Panc1 (cell line): ENCODE results near the gene EML6. TPM values are rescaled to one million over a fixed set of nuclear protein-coding genes. Genes with fewer than 3 reads are reported as not detected.

Experiments used
- ATAC-seq: fragments of 200-7000 bp; cut with Tn5 transposase; 2 replicates; pipeline ENCODE4 v1.9.1; 2020; ENCODE audit warnings: mild to moderate bottlenecking, moderate library complexity
- BruUV-seq: library from RNA; stranded (reverse); fragments of 400-500 nt; replicated peaks from 2 replicates; lab custom pipeline; 2021; lab: Mats Ljungman, UMichigan
- CTCF ChIA-PET: fragments of 300-600 bp; sonication (Branson Sonifier 250); formaldehyde crosslinking; loops from one replicate; lab custom pipeline; 2022; ENCODE audit warnings: antibody characterized with exemption; lab: Charles Lee
- POLR2A ChIA-PET: fragments of 300-600 bp; sonication (Branson Sonifier 250); formaldehyde crosslinking; loops from one replicate; lab custom pipeline; 2022; ENCODE audit warnings: antibody characterized with exemption; lab: Charles Lee
- DNase-seq: peaks from one replicate; pipeline ENCODE4 v3.0.0-alpha.2; 2010; ENCODE audit warnings: low read depth, low spot score
- H3K27ac ChIP-seq: 2 replicates; pipeline ENCODE4 v1.5.1; 2011; ENCODE audit warnings: mild to moderate bottlenecking, low read length, inconsistent platforms
- H3K27me3 ChIP-seq: fragments of 200-500 bp; sonication (Bioruptor generic); 2 replicates; pipeline ENCODE4 v1.6.0; 2014; ENCODE audit warnings: low read length, inconsistent platforms; ENCODE audit not compliant: control insufficient read depth, insufficient read depth
- H3K36me3 ChIP-seq: fragments of 200-500 bp; sonication (Bioruptor generic); 2 replicates; pipeline ENCODE4 v1.5.1; 2014; ENCODE audit warnings: inconsistent platforms, mild to moderate bottlenecking, low read length, moderate library complexity; ENCODE audit not compliant: control insufficient read depth, insufficient read depth
- H3K4me1 ChIP-seq: 2 replicates; pipeline ENCODE4 v1.5.1; 2011; ENCODE audit warnings: inconsistent platforms, mild to moderate bottlenecking, low read length, moderate library complexity; ENCODE audit not compliant: control insufficient read depth, insufficient read depth
- H3K4me3 ChIP-seq, 2 experiments: 2 replicates each; pipeline ENCODE4 v1.5.1; 2011 to 2012; ENCODE audit warnings: low read depth in 2 of 2, low read length in 2 of 2, mild to moderate bottlenecking in 2 of 2, inconsistent platforms in 1 of 2, moderate library complexity in 1 of 2
- H3K9me3 ChIP-seq: fragments of 200-500 bp; sonication (Bioruptor generic); 2 replicates; pipeline ENCODE4 v1.5.1; 2014; ENCODE audit warnings: low read depth, mild to moderate bottlenecking, inconsistent platforms, low read length, moderate library complexity; ENCODE audit not compliant: control insufficient read depth, insufficient read depth
- POLR2AphosphoS5 ChIP-seq: IDR thresholded peaks from 2 replicates; pipeline ENCODE4 v1.6.1; 2012; ENCODE audit warnings: mild to moderate bottlenecking, low read depth, low read length, moderate library complexity
- REST ChIP-seq, 2 experiments: IDR thresholded peaks; 2 replicates each; pipeline ENCODE4 v1.6.1; 2011 to 2012; ENCODE audit warnings: low read depth in 2 of 2, control low read depth in 1 of 2, low read length in 1 of 2, mild to moderate bottlenecking in 1 of 2, moderate library complexity in 1 of 2; ENCODE audit not compliant: insufficient read depth in 1 of 2
- SIN3A ChIP-seq: IDR thresholded peaks from 2 replicates; pipeline ENCODE4 v1.6.1; 2012; ENCODE audit warnings: low read depth, mild to moderate bottlenecking, low read length, moderate library complexity, borderline replicate concordance; ENCODE audit not compliant: insufficient read depth
- TCF7L2 ChIP-seq: IDR thresholded peaks from 2 replicates; pipeline ENCODE4 v1.6.1; 2011; ENCODE audit warnings: mild to moderate bottlenecking, low read depth, low read length, inconsistent platforms
- in situ Hi-C: cut with HindIII; loops from 2 replicates; pipeline ENCODE4 v1.10.0; 2016; ENCODE audit warnings: low sequenced_read_pairs, low pct_unique_long_range_greater_than_20kb
- intact Hi-C: fragments of 100-400 bp; cut with micrococcal nuclease; formaldehyde crosslinking; loops from one replicate; pipeline ENCODE4 v1.10.0; 2022; ENCODE audit not compliant: unreplicated experiment
- total RNA-seq: library from RNA; stranded (reverse); gene quantifications from one replicate; pipeline ENCODE4 v1.2.1, GENCODE V29; 2021; ENCODE audit not compliant: unreplicated experiment

The EML6 gene
- total RNA-seq, 1 experiment from 2014 or later: 6.3 TPM

- no peaks in the 10 kb centered on the region for H3K36me3 ChIP-seq
- ChIA-PET POLR2A (no interaction called here), CTCF (interaction anchor here (0.7 kb wide), 1 partner anchor 16 kb away, joined by 7 read pairs; no protein-coding TSS in a partner anchor)
- no TSS peak for BruUV-seq
- no peak for TF ChIP-seq POLR2AphosphoS5
- in situ Hi-C loops: no loop called here
- H3K4me3 ChIP-seq: no peak overlapping the region
- DNase-seq (no peak), ATAC-seq (no peak)
- H3K4me1 ChIP-seq: no peaks in the 10 kb centered on the region
- no peaks in the 10 kb centered on the region for H3K27me3 ChIP-seq
- H3K9me3 ChIP-seq: no peaks in the 10 kb centered on the region
- intact Hi-C loops: no loop called here
- no peak overlapping the region for H3K27ac ChIP-seq
These were observed 42.9 kb upstream of the EML6 start for GRCh38 chr2:54680397-54681041.

- in situ Hi-C loops (no loop called here), intact Hi-C loops (no loop called here)
- Histone ChIP-seq H3K27me3 (no peaks in the 10 kb centered on the region), H3K4me1 (no peaks in the 10 kb centered on the region), H3K4me3 (no peak overlapping the region), H3K36me3 (no peaks in the 10 kb centered on the region), H3K27ac (no peak overlapping the region), H3K9me3 (no peaks in the 10 kb centered on the region)
- TF ChIP-seq SIN3A: no peak
- ChIA-PET POLR2A (no interaction called here), CTCF (no interaction called here)
- DNase-seq (no peak), ATAC-seq (no peak)
- BruUV-seq: no TSS peak
These were observed 42.0 kb upstream of the EML6 start for GRCh38 chr2:54681416-54681815.

- Histone ChIP-seq H3K36me3 (no peaks in the 10 kb centered on the region), H3K4me3 (no peak overlapping the region), H3K4me1 (no peaks in the 10 kb centered on the region), H3K27me3 (no peaks in the 10 kb centered on the region), H3K9me3 (no peaks in the 10 kb centered on the region), H3K27ac (no peak overlapping the region)
- ChIA-PET CTCF (no interaction called here), POLR2A (no interaction called here)
- intact Hi-C loops: no loop called here
- in situ Hi-C loops: no loop called here
- DNase-seq (no peak), ATAC-seq (no peak)
- TF ChIP-seq SIN3A: no peak
- TF ChIP-seq POLR2AphosphoS5: no peak
- TF ChIP-seq TCF7L2: no peak
- BruUV-seq: no TSS peak
These were observed 39.9 kb upstream of the EML6 start for GRCh38 chr2:54683596-54683995.

GRCh38 chr2:54685263-54685775 lies 38.1 kb upstream of the EML6 start:
- POLR2A ChIA-PET: interaction anchor here (0.6 kb wide), 1 partner anchor 197 kb away, joined by 10 read pairs; no protein-coding TSS in a partner anchor
- TF ChIP-seq SIN3A: no peak
- no peak for TF ChIP-seq POLR2AphosphoS5
- no peak for TF ChIP-seq REST (IDR thresholded peaks at IDR 0.05; ENCODE audit: insufficient read depth in 1 of 2, low read depth in 2 of 2, low read length in 1 of 2)
- no TSS peak for BruUV-seq
- Histone ChIP-seq H3K27me3 (no peaks in the 10 kb centered on the region; the same call in 1 of the 2 replicates), H3K4me3 (no peak overlapping the region), H3K4me1 (no peaks in the 10 kb centered on the region), H3K36me3 (no peaks in the 10 kb centered on the region), H3K27ac (no peak overlapping the region), H3K9me3 (no peaks in the 10 kb centered on the region)
- in situ Hi-C loops (no loop called here), intact Hi-C loops (no loop called here)
- DNase-seq: no peak
- CTCF ChIA-PET: interaction anchor here (0.6 kb wide), 1 partner anchor 152 kb away, joined by 4 read pairs; no protein-coding TSS in a partner anchor
- ATAC-seq: no peak
